ENCODE data around the gene GDPD3.

DNA sequence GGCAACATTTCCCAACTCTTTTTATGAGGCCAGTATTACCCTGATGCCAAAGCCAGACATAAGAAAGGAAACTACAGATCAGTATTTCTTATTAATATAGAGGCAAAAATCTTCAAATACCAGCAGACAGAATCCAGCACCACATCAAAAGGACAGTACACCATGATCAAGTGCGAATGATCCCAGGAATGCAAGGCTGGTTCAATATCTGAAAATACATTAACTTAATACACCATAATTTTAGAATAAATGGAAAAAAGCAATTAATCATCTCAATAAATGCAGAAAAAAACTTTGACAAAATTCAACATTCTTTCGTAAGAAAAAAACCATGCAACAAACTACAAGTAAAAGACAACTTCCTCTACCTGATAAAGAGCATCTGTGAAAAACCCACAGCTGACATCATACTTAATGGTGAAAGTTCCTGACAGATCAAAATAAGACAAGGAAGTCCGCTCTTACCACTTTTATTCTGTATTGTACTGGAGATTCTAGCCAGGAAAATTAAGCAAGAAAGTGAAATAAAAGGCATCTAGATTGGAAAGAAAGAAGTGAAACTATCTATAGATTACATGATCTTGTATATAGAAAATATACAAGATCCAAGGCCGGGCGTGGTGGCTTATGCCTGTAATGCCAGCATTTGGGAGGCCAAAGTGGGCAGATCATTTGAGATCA lies 36.1 kb upstream of the GDPD3 start:
- TF ChIP-seq, protein P1, sequence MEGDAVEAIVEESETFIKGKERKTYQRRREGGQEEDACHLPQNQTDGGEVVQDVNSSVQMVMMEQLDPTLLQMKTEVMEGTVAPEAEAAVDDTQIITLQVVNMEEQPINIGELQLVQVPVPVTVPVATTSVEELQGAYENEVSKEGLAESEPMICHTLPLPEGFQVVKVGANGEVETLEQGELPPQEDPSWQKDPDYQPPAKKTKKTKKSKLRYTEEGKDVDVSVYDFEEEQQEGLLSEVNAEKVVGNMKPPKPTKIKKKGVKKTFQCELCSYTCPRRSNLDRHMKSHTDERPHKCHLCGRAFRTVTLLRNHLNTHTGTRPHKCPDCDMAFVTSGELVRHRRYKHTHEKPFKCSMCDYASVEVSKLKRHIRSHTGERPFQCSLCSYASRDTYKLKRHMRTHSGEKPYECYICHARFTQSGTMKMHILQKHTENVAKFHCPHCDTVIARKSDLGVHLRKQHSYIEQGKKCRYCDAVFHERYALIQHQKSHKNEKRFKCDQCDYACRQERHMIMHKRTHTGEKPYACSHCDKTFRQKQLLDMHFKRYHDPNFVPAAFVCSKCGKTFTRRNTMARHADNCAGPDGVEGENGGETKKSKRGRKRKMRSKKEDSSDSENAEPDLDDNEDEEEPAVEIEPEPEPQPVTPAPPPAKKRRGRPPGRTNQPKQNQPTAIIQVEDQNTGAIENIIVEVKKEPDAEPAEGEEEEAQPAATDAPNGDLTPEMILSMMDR (IDR thresholded peaks at IDR 0.05; ENCODE audit: insufficient read depth, low read length) = no peak
- TF ChIP-seq, protein P2, sequence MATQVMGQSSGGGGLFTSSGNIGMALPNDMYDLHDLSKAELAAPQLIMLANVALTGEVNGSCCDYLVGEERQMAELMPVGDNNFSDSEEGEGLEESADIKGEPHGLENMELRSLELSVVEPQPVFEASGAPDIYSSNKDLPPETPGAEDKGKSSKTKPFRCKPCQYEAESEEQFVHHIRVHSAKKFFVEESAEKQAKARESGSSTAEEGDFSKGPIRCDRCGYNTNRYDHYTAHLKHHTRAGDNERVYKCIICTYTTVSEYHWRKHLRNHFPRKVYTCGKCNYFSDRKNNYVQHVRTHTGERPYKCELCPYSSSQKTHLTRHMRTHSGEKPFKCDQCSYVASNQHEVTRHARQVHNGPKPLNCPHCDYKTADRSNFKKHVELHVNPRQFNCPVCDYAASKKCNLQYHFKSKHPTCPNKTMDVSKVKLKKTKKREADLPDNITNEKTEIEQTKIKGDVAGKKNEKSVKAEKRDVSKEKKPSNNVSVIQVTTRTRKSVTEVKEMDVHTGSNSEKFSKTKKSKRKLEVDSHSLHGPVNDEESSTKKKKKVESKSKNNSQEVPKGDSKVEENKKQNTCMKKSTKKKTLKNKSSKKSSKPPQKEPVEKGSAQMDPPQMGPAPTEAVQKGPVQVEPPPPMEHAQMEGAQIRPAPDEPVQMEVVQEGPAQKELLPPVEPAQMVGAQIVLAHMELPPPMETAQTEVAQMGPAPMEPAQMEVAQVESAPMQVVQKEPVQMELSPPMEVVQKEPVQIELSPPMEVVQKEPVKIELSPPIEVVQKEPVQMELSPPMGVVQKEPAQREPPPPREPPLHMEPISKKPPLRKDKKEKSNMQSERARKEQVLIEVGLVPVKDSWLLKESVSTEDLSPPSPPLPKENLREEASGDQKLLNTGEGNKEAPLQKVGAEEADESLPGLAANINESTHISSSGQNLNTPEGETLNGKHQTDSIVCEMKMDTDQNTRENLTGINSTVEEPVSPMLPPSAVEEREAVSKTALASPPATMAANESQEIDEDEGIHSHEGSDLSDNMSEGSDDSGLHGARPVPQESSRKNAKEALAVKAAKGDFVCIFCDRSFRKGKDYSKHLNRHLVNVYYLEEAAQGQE (IDR thresholded peaks at IDR 0.05; ENCODE audit: insufficient replicate concordance, low read depth) = peak; percentile 70
- no peak for TF ChIP-seq POLR2AphosphoS5 (IDR thresholded peaks at IDR 0.05; ENCODE audit: low read depth)

All from HL-60 (cell line).